NCI-H82 treated with DMSO at 0.1 percent for 48 hours (cell line): Measurements from ENCODE around the gene SDK2.

ENCODE experiments used
- DNase-seq: peaks from one replicate; lab custom pipeline; 2025; ENCODE audit not compliant: unreplicated experiment; lab: John Stamatoyannopoulos, UW

The SDK2 gene

GRCh38 chr17:73654241-73654640, 10.0 kb upstream of the SDK2 start:
- no peak for DNase-seq

- DNase-seq, result no peak
Observed at GRCh38 chr17:73653810-73654209, 9.6 kb upstream of the SDK2 start.

DNA sequence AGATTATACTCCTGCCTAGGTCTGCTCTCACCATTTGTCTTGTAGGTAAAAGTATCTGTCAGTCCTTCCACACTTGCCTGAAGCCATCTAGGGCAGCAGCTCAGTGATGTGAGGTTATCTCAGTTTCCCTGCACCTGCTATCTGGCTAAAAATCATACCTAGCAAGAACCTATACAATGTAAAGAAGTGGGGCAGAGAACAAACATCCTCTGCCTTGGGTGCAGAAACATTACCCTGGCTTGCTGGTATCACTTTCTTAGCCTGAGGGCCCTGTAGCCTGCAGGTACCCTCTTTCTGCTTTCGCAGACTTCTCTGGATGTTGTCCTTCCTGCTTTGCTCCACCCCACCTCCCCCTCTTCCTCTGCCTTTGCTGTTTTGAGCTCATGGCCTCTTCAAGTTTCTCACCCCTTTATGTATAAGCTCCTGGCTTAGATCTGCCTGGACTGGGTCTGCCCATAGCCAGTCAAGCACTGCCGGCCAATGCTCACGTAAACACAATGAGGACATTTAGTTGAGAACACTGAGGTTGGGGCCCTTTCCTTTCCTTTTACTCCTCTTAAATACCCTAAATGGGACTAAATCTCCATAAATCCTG, 8.7 kb upstream of the SDK2 start:
- DNase-seq, result no peak

DNA sequence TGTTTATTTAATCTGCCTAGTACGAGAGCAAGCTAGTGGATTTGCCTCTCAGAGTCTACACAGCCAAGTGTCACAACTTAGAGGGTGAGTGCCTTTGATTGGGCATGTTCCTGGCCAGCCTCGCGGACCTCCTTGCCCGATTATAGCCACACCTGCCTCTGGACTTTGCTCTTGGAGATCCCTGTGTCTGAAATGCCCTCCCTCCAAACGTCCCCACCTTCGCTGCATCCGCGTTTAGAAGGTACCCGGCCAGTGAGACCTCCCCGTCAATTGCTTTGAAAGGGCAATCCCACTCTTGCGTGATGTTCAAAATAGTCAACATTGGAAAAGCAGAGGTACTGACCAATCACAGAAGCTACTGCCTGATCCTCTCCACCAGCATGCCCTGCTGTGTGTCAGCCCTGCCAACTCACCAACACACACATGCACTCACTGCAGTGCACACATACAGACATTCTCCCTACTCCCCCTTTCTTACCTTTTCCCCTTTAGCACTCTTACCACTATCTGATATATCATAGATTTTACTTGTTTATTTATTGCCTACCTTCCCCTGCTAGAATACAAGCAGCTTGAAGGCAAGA, 6.5 kb upstream of the SDK2 start:
- no peak for DNase-seq

- DNase-seq, result peak; percentile 19
Observed at GRCh38 chr17:73650140-73650539, 5.9 kb upstream of the SDK2 start.

GRCh38 chr17:73648974-73649373, 4.7 kb upstream of the SDK2 start:
- no peak for DNase-seq

- DNase-seq, result no peak
Observed at GRCh38 chr17:73648543-73648820, 4.2 kb upstream of the SDK2 start.

GRCh38 chr17:73647772-73648542, 3.7 kb upstream of the SDK2 start:
- DNase-seq, result no peak

DNA sequence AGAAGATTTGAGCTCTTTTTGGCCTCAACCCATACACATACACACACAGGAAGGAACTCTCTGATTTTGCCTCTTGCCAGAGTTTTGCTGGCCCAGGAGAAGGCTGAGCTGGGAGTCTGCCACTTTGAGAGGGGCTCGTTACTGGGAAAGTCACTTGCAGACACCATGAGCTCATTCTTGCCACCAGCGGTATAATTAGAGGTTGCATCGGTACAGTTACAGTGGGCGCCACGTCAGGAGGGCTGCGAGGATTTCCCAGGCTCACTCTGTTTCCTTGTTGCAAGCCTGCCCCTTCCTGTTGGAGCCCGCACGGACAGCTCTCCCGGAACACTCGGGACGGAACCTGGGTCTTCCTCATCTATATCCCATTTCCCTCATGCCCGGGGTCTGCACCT, 3.1 kb upstream of the SDK2 start:
- DNase-seq, result no peak

DNA sequence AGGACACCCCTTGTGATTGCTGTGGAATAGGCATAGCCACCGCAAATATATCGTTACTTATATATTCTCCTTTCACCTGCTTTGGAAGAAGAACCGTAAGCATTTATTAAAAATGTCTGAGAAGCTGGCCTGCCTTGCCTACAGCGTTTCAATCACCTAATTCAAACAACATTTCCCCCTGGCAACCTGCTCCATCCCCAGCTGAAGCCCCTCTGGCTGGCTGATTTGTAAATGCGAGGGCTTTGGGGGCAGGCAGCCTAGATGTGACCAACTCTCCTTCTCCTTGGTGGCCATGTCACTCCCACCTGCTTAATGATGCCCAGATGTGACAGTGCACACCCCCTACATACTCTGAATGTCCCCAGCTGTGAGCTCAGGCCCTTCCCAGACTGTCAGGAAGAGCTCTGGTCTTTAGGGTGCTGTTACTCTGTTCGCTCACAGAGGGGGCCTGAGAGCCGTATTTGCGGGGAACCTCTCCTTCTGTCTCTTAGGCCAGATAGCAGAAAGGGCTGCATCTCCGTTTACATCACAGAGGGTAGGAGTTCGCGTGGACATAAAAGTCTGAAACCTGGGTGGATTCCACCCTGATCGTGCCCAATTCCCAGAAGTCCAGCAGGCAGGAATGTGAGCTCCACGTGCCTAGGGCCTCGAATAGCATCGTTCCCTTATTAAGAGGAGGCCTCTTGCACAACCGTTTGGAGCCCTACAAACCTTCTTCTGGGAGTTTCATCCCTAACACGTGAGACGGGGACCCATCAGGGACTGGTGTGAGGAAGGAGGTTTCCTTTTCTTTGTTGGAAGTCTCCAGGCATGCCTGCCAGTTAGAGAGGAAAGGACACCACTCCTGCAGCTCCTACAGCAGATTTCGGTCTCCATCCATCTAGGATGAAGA, 2.4 kb upstream of the SDK2 start:
- no peak for DNase-seq

DNA sequence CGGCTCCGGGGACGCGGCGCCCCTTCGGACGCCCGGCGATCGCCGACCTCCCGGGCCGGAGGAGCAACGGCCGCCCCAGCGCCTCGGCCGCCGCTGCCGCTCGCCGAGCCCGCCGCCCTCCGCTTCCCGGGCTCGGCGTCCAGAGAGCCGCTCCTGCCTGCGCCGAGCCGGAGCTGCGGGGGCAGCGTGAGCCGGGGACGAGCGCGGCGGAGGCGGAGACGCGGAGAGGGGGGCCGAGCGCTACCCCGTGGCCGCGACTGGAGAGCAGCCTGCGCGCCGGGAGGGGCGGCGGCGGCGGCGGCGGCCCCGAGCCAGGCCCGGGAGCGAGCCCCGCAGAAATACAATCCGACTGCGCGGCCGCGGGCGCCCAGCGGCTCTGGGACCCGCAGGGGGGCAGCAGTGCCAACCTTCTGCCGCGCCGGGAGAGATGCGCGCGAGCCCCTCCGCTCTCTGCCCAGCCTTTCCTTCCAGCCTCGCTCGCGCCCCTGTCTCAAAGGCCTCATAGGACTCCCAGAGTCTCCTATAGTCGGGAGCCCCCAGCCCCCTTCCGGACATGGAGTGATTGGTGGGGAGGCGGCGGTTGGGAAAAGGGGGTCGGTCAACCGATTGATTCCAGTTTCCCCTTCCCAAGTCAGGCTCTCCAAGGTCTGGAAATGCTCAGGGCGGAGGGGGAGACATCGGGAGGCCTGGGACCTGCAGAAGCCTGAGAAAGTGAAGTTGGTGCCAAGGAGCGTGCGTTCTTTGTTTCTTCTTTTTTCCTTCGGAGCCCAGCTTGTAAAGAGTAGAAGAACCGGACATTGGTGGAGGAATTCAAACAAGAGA, 1.0 kb upstream of the SDK2 start:
- DNase-seq, result peak; percentile 25

DNA sequence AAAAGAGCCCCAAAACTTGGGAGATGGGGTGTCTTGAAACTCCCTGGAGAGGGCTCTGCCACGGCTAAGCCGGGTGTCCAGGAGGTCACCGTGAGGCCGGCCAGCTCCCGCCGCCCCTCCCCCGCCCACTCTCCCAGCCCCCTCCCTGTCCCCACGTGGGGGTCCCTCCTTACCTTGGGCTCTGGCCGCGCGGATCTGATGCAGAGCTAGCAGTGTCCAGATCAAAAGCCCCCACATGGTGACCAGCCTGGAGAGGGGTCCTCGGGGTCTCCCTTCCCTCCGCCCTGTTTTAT, 447 bp downstream of the SDK2 start:
- no peak for DNase-seq

DNA sequence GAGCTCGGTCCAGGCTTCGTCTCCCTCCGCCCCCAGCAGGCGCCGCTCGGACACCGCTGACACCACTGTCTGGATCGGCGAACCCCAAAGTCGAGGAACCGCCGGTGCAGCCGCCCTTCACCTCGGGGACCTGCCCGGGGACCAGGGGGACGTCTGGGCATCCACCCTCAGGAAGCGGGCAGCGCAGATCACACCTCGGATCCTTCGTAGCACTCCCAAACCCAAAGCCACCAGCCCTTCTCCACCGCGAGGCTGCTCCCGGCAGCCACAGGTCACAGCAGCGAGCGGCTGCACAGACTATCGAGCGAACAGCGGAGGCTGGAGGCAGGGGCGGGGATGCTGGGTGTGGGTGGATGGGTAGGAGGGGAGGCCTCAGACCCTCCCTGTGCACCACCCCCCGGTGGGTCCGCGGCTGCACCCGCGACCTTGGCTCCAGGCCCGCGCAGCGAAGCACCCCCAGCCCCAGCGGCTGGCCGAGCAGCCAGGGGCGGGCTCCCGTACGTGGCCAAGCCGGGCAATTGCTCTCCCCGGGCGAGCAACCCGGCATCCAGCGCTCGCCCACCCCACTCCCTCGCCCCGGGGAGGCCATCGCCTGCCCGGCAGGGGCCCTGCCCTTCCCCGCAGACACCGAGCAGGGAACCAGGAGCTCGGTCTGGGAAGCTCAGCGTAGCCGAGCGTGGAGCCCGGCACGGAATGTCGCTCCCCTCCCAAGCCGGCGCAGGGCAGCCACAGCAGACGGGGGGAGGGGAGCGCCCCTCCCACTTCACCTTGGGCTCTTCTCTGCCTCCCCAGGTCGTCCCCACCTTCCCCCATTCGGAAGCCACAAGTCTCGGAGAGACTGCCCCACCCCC, 1.0 kb downstream of the SDK2 start:
- peak; percentile 39 for DNase-seq

DNA sequence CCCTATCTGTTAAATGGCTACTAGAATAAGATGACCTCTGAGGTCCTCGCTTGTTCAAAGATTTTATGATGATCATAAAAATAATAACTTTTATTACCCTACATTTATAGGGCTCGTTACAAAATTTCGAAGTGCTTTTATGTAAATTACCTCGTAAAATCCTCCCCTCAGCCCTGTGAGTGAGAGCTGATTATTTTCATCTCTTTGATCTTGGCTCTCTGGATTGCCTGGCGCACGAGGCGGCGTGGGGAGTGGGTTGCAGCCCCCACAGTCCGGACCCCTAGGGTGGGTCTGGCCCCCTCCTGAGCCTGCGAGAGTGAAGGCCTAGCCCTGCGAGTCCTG, 1.6 kb downstream of the SDK2 start:
- DNase-seq, result no peak

- DNase-seq, result no peak
Observed at GRCh38 chr17:73641826-73642600, 2.2 kb downstream of the SDK2 start.

DNA sequence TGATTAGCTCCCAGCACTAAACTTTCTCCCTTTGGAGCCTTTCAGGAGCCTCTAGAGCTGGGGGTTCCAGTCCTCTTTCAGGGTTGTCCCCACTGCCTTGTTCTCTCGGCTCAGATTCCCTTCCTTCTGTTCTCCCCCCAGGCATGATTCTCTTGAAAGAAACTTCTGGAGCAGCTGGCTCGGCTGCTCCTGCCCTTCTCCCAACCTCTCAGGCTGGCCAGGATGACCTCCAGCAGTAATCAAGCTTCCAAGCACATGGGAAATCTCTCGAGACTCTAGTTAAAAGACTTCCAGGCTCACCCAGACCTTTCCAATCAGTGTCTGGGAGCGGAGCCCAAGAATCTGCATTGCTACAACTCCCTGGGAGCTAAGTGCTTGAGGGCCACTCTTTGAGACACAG, 3.6 kb downstream of the SDK2 start:
- DNase-seq, result no peak

- DNase-seq, result no peak
Observed at GRCh38 chr17:73639932-73640331, 4.3 kb downstream of the SDK2 start.

DNA sequence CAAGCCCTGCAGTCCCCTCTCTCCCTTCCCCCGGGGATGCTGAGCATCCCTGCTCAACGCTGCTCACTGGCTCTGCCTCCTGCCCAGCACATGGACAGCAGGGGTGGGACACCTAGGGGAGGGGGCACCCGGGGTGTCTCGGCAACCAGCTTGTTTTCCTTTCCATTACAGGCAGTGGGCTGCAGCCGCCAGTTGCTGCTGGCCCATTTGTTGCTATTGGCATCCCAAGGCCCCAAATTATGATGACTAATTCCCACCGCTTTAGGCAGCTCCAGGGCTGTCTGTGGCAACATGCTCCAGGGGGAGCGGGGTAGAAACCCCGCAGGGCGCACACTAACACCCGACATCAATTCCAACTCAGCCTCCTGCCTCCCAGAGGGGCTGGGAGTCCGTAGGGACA, 4.9 kb downstream of the SDK2 start:
- DNase-seq, result no peak

DNA sequence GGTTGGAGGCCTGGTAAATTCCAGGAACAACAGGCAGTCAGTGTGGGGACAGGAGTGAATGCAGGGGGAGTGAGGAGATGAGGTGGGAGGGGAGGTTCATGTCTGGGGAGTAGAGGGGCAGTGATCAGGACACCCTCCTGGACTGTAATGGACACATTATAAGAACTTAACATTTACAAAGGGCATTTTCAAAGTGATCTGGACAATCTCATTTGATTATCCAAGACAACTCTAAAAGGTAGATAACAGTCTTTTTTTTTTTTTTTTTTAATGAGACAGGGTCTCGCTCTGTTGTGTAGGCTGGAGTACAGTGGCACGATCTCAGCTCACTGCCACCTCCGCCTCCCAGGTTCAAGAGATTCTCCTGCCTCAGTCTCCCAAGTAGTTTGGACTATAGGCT, 5.7 kb downstream of the SDK2 start:
- no peak for DNase-seq

- DNase-seq, result no peak
Observed at GRCh38 chr17:73637866-73638265, 6.4 kb downstream of the SDK2 start.
